GM19240 (cell line): ENCODE data around the gene SLC39A9.

Experiments
- DNase-seq: peaks from one replicate; pipeline ENCODE4 v3.0.0; 2011; ENCODE audit warnings: low spot score; ENCODE audit not compliant: insufficient read length

SLC39A9 gene

DNA sequence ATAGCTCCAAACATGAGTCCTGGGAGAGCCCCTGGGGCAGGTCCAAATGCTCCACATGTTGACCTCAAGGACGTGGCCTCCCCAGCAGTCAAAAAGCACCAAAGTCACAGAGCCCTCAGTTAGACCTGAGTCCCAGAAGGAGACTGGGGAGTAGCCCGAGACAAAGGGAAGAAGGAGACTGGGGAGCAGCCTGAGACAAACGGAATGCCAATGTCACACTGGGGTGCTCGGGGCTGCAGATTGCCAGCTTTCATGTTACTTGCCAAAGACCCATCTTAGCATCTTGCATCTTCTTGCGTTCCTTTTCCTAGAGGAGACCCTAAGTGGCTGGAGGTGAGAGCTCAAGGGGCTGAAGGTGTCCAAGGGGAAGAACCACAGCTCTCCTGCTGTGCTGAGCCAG lies 100.9 kb downstream of the SLC39A9 start:
- no peak for DNase-seq

DNA sequence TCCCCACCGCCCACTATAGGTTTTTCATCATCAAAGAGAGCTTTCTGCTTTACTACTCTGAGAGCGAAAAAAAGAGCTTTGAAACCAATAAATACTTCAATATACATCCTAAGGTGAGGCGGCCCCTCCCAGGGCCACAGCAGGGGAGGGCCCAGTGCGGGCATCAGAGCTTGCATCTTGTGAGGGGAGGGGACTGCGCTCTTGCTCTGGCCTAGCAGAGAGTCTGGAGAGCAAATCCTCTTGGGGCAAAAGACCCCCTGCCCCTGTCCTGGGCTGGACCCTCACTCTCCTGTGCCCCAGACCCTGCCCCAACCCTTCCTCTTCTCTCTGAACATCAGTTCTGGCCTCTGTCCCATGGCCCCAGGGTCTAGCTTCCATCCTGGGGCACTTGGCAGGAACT lies 101.6 kb downstream of the SLC39A9 start:
- DNase-seq: no peak

DNA sequence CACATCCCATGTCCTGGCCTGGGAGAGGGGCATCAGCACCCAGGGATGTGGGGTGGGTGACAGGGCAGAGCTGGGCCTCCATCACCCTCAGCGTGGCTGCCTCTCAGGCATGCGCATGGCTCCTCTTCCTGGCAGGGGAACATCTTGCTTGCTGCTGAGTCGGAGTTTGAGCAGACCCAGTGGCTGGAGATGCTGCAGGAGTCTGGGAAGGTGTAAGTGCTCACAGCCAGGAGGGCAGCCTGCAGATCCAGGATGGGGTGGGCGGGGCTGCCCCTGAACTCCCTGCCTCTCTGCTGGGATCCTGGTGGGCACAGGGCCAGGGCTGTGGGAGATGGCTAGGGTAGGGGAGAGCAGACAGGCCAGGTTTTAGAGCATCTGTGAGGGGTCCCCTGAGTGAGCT lies 102.2 kb downstream of the SLC39A9 start:
- no peak for DNase-seq

DNA sequence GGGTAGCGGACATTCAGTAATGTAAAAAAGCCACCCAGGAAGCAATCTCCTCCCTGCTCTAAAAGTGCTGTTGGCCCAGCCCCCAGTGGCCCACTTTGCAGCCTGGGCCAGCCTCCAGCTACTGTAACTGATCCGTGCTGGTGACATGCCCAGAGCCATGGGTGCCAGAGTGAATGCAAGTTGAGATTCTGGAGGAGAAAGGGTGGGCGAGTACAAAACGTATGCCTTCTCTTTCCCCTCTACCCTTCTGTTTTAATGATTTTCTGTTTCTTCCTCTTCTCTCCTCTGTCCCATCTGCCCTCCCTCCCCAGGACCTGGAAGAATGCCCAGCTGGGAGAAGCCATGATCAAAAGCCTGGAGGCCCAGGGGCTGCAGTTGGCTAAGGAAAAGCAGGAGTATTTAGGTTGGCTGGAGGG lies 102.9 kb downstream of the SLC39A9 start:
- no peak for DNase-seq

DNA sequence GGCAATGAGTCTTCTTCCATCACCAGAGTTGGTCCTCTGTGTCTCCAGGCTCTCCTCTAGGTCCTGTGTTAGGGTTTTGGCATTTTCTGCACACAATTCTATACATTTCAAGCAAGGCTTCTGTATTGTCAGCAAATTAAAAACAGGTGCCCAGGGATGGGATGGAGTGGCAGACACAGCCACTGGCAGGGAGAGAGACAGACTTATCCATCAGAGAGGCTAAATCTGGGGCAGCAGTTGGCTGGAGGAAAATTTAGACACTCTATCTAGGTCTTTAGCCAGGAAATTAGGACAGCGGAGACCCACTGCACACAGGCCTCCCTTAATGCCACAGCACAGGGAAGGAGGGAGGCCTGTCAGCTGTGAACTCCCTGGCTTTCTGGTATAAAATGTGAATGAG lies 106.3 kb downstream of the SLC39A9 start:
- DNase-seq: no peak

DNA sequence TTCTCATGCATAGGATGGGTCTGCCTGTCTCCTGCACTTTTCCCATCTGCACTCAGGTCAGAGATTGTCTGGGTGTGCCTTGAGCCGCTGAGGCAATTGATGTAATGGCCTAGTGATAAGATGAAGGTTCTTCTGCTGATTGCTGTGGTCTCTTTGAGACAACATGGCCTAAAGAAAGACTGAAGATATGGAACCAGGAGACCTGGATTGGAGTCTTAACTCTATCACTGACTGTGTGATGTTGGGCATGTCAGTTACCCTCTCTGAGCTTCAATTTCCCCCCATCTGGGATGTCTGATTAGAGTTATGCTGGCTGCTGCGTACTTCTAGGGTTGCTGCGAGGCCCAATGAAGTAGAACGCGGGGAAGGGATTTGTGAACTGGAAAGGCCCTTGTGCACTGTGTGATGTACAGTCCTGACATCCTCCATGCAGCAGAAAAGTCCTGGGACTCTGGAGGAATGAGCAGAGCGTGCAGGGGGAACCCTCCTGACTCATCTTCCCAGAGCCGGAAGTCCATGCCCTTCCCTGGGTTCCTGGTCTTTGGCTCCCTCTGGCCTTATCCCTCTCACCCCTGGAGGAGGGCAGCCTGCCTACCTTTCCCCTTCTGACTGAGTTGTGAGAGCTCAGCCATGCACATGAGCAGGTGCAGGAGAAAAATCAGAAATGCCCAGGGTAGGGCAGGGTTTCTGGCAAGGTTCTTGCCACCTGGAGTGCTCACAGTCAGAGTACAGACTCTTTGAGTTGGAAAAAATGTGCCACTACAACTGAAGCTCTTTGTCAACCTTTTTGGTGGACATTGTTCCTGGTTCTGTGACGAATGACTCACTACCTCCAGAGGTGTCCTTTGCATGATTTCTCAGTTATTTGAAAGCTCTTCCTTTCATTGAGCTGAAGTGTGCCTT lies 107.1 kb downstream of the SLC39A9 start:
- no peak for DNase-seq

DNA sequence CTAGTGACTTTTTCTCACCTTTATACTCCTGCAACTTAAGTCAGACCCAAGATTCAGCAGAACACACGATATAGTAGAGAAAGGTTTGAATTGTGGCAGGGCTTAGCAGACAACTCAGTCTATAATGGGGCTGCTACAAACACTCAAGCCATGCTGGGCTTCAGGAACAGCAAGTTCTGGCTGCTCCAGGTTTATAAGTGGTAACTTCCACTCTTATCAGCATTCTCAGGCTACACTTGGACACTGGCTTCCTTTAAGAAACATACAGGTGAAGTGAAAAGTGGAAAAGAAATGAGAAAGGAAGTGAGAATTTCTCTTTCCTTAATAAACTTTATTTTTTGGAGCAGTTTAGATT lies 107.7 kb downstream of the SLC39A9 start:
- no peak for DNase-seq
